NCI-H748 (cell line): Measurements from ENCODE around the gene PLXNA3.

Experiments
- DNase-seq: peaks from one replicate; lab custom pipeline; 2025; ENCODE audit not compliant: unreplicated experiment; lab: John Stamatoyannopoulos, UW

The PLXNA3 gene

GRCh38 chrX:154525606-154526490 is 67.8 kb downstream of the PLXNA3 start:
- no peak for DNase-seq

GRCh38 chrX:154526901-154527675 is 69.0 kb downstream of the PLXNA3 start:
- peak; percentile 82 for DNase-seq
